HG02943 (cell line): Measurements from ENCODE around the gene PDE2A.
A peak's percentile ranks its signal among the peaks of the same experiment; 100 is the strongest.

ENCODE experiments used
- ATAC-seq: cut with Tn5 transposase; IDR thresholded peaks from one replicate; pipeline ENCODE4 v1.9.1; 2021; ENCODE audit warnings: mild to moderate bottlenecking, low read depth, moderate library complexity; ENCODE audit not compliant: unreplicated experiment

The PDE2A gene

DNA sequence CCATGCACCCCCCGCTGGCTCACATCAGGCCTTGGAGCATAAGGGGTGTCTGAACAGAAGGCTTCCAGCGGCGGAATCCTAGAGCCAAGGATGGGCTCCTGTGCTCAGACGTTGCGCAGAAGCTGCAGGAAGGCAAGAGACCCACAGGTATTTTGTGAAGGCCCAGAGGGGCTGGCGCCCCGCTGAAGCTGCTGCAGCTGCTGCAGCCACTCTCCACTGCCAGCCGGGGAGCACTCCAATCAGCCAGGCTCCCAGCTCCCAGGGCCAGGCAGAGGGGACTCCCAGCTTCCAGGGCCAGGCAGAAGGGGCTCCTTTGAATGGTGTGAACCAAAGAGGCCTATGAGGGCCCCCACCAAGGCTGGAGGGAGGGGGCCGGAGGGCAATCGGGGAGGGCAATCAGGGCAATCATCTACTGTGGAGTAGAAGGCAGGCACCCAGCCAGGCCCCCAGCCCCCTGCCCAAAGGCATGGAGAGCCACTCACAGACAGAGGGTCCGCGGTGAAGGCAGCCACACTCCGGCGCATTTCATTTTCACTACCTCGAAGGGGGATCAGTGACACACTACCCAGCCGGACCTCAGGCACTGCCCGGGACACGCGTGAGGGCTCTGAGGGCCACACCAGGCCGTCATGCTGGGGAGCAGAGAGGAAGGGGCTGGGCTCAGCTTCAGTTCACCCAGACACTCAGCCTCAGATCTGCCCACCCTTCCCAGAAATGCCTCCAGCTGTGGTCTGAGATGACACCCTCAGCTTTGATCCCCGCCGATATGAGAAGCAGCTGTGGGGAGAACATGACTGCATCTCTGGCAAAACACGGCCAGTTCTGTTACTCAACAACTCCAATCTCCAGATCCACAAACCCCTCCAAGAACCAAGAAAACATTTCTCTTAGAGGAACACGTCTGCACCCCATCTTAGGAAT is 11.6 kb upstream of the PDE2A start:
- ATAC-seq: no peak

DNA sequence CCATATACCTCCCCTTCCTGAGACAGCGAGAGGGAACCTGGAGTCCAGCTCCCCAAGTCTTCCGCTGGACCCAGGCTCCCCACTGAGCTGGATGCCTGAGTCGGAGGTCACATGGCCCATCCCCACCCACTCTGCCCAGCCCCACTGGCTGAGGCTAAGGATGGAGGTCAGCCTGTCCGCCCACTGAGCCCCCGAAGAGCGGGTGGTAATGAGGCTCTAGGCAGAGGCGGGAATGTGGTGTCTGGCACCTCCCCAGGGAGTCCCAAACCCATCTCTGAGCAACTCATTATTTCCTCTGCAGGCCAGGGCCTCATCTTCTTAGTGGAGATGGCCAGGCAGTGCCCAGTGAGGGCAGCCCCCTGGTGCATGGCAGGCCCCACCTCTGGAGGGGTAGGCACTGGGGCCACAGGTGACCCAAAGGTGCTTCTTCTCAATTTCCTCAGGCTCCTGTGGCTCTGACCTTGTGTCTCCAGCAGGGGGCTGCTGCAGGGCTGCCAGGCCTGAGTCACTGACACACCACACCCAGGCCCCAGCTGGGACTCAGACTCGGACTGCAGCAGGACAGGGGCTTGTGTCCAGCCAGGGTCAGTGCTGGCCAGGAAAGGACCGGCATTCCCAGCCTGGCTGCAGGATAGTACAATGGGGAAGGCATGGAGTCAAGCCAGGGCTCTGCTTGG is 10.2 kb upstream of the PDE2A start:
- ATAC-seq: no peak

GRCh38 chr11:72683782-72684200 is 9.6 kb upstream of the PDE2A start:
- no peak for ATAC-seq

- no peak for ATAC-seq
Measured at GRCh38 chr11:72682858-72683243, 8.6 kb upstream of the PDE2A start.

- ATAC-seq: no peak
Measured at GRCh38 chr11:72682238-72682857, 8.1 kb upstream of the PDE2A start.

DNA sequence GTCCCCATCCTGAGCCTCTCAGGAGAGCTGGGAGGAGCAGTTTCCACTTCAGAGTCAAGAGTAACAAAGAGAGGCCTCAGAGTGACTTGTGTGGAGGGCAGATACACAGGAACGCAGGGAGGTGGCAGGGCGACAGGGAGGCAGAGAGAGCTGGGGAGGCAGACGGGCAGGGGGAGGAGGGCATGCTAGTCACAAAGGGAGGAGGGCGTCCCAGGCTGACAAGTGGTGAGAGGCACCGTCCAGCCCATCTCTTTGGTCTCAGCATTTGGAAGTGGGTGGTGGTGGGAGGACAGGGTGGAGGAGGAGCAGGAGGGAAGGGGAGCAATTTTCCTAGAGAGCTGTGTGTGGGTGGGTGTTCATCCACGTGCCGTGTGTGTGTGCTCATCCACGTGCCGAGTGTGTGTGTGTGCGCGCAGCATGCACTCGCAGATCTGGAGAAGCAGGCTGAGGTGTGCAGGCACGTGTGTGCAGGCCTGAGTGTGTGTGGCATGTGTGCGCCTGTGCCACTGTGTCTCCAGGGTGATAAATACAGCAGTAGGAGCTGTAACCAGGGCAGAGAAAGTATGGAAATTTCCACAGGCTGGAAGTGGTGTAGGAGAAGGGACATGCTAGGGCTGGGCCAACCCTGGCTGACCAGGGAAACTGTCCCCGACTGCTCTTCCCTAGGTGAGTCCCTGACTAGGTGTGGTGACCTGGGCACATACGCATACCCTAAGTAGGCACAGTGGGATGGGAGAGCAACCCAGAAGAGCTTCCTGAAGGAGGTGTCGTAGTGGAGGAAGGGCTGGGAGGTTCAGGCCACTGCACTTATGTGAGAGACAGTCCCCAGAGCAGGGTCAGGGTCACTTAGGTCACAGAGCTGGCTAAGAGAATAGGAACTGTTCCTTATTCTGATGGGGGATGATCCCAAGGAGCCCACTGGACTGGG is 7.3 kb upstream of the PDE2A start:
- no peak for ATAC-seq

GRCh38 chr11:72680624-72681158 is 6.5 kb upstream of the PDE2A start:
- no peak for ATAC-seq

DNA sequence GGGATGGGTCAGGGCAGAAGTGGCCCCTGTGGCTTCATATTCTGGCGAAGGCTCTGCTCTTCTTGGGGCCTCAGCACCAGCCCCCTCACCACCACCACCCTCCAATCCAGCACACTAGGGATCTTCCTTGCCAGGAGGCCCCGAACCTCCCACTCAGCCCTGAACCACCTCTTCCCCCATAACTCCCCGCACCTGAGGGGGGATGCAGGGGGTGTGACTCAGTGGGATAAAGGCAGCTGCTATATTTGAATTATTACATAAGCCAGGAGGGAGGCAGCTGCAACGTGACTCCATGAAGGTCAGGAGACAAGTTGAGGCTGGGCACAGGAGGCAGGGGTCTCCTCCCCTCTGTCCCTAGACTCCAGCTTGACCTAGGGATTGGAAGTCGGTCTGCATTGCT is 5.6 kb upstream of the PDE2A start:
- ATAC-seq: no peak

- no peak for ATAC-seq
Measured at GRCh38 chr11:72678524-72678923, 4.3 kb upstream of the PDE2A start.

DNA sequence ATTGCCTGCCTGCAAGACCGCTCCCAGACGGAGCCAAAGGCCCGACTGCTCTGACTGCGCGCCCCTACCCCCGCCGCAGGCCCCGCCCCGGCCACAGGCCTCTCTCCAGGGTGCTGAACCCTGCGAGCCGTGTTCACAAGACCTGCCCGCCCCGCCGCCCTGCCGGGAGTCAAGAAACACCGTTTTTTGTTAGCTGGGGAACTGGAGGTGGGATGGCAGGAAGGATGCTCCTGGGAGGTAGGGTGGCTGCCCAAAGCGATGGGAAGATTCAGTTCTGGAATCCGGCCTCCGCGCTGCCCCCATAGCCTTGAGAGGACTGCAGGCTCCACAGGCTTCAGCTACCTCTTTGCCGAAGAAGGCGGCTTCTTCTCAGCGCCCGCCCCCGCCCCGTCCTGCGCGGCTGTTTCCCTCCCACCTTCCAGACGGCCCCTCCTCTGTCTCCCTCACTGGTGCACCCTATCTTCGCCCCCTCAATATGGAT is 2.7 kb upstream of the PDE2A start:
- ATAC-seq: no peak

- no peak for ATAC-seq
Measured at GRCh38 chr11:72675221-72675620, 999 bp upstream of the PDE2A start.

GRCh38 chr11:72673284-72673942 is 809 bp downstream of the PDE2A start:
- no peak for ATAC-seq

- no peak for ATAC-seq
Measured at GRCh38 chr11:72672597-72673238, 1.5 kb downstream of the PDE2A start.

DNA sequence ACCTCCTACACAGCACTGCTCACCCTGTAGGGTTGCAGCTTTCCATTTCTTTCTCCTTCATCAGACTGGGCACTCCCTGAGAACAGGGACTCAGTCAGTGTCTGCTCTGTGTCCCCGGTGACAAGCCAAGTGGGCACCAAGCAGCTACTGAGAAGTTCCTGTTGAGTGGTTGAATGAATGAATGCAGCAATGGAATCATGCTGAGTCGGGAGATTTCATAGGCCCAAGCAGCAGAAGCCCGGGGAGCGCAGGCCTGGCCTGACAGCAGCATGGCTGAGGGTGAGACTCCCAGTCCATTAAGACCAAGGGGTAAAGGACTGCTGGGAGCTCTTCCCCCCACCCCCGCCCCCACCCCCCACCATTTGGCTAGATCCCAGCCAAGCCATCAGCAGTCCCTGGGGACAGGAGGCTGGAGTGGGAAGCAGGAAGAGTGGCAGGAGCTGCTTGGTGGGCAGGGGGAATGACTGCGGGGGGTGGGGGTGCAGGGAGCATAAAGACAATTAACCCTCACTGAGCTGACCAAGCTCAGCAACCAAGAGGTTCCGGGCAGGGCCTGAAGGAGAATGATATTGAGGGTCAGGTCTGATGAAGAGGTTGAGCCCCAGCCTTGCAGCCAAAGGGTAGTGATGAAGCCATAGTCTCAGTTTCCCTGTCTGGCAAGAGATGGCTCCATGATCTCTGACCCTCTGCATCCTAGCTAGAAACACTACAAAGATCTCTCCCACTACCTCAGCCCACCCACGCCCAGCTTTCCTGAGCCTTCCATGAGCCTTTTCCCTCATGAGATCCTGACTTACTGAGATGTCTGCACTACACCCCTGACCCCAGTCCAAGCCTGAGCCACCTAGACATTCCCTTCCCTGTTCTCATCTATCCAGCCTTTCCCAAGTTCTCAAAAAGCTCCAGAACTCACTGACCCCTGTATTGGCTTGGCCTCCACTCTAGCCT is 2.8 kb downstream of the PDE2A start:
- no peak for ATAC-seq

- no peak for ATAC-seq
Measured at GRCh38 chr11:72670041-72670440, 4.2 kb downstream of the PDE2A start.

GRCh38 chr11:72669527-72669926 is 4.7 kb downstream of the PDE2A start:
- ATAC-seq: no peak

- ATAC-seq: peak; percentile 62
Measured at GRCh38 chr11:72668629-72669347, 5.4 kb downstream of the PDE2A start.
